ENCODE results near the gene LRIG3. TPM values are rescaled to one million over a fixed set of nuclear protein-coding genes. Genes with fewer than 3 reads are reported as not detected.

The LRIG3 gene
- polyA plus RNA-seq, 3 donors, result not detected

GRCh38 chr12:58887068-58887467 lies 33.2 kb downstream of the LRIG3 start:
- Histone ChIP-seq H3K4me2 (replicated peaks; ENCODE audit: extremely low read depth, low read length, poor library complexity, severe bottlenecking) (no peak overlapping the region), H3K79me2 (ENCODE audit: insufficient read depth, low read length) (no peaks in the 10 kb centered on the region), H2AFZ (ENCODE audit: insufficient read depth, low read depth, low read length, poor library complexity, severe bottlenecking) (no peak overlapping the region), H3K27ac (ENCODE audit: low read depth in 1 of 2, low read length in 2 of 2) (no peak overlapping the region), H4K20me1 (ENCODE audit: insufficient read depth, low read length) (no peaks in the 10 kb centered on the region), H3K9me3 (replicated peaks in 1 of 2; ENCODE audit: control insufficient read depth in 1 of 2, insufficient read depth in 1 of 2, low read length in 2 of 2) (no peaks in the 10 kb centered on the region), H3K4me1 (ENCODE audit: control insufficient read depth in 1 of 2, insufficient read depth in 2 of 2, low read length in 2 of 2) (no peaks in the 10 kb centered on the region), H3K9ac (ENCODE audit: insufficient read depth, low read length, poor library complexity, severe bottlenecking) (no peak overlapping the region), H3K36me3 (replicated peaks in 1 of 2; ENCODE audit: control insufficient read depth in 1 of 2, insufficient read depth in 2 of 2, low read length in 2 of 2) (no peaks in the 10 kb centered on the region), H3K27me3 (ENCODE audit: control insufficient read depth in 2 of 2, insufficient read depth in 2 of 2, low read length in 2 of 2) (no peaks in the 10 kb centered on the region), H3K4me3 (replicated peaks in 1 of 3; ENCODE audit: low read depth in 2 of 3, low read length in 3 of 3) (no peak overlapping the region)
- no peaks in the 10 kb centered on the region for H3K27me3 Mint-ChIP-seq (ENCODE audit: low read depth in 3 of 3)
- no peak for TF ChIP-seq CTCF (IDR thresholded peaks at IDR 0.05)
- peaks cover 0 to 2% (median 0%) of the 10 kb centered on the region in 7 donors for H3K9me3 Mint-ChIP-seq
- 77% methylated on average over 5 of the region's 6 CpGs for WGBS (ENCODE audit: insufficient coverage)
- H3K36me3 Mint-ChIP-seq, result no peaks in the 10 kb centered on the region
- no peak overlapping the region for H3K27ac Mint-ChIP-seq
- intact Hi-C loops (cut with micrococcal nuclease), result no loop called here
- no peak for DNase-seq
- no peak overlapping the region for H3K4me3 Mint-ChIP-seq
- no peaks in the 10 kb centered on the region for H3K4me1 Mint-ChIP-seq

- Histone ChIP-seq H3K27me3 (ENCODE audit: control insufficient read depth in 2 of 2, insufficient read depth in 2 of 2, low read length in 2 of 2) (no peaks in the 10 kb centered on the region), H2AFZ (ENCODE audit: insufficient read depth, low read depth, low read length, poor library complexity, severe bottlenecking) (no peak overlapping the region), H3K9me3 (replicated peaks in 1 of 2; ENCODE audit: control insufficient read depth in 1 of 2, insufficient read depth in 1 of 2, low read length in 2 of 2) (no peaks in the 10 kb centered on the region), H3K27ac (ENCODE audit: low read depth in 1 of 2, low read length in 2 of 2) (no peak overlapping the region), H3K4me2 (replicated peaks; ENCODE audit: extremely low read depth, low read length, poor library complexity, severe bottlenecking) (no peak overlapping the region), H3K9ac (ENCODE audit: insufficient read depth, low read length, poor library complexity, severe bottlenecking) (no peak overlapping the region), H3K79me2 (ENCODE audit: insufficient read depth, low read length) (no peaks in the 10 kb centered on the region), H3K4me3 (replicated peaks in 1 of 3; ENCODE audit: low read depth in 2 of 3, low read length in 3 of 3) (no peak overlapping the region), H3K36me3 (replicated peaks in 1 of 2; ENCODE audit: control insufficient read depth in 1 of 2, insufficient read depth in 2 of 2, low read length in 2 of 2) (no peaks in the 10 kb centered on the region), H4K20me1 (ENCODE audit: insufficient read depth, low read length) (no peaks in the 10 kb centered on the region), H3K4me1 (ENCODE audit: control insufficient read depth in 1 of 2, insufficient read depth in 2 of 2, low read length in 2 of 2) (no peaks in the 10 kb centered on the region)
- Mint-ChIP-seq H3K36me3 (no peaks in the 10 kb centered on the region), H3K4me3 (no peak overlapping the region), H3K9me3 (peaks cover 0 to 2% (median 0%) of the 10 kb centered on the region in 7 donors), H3K27ac (no peak overlapping the region), H3K27me3 (ENCODE audit: low read depth in 3 of 3) (no peaks in the 10 kb centered on the region), H3K4me1 (no peaks in the 10 kb centered on the region)
- DNase-seq, result no peak
- no peak for TF ChIP-seq CTCF (IDR thresholded peaks at IDR 0.05)
- intact Hi-C loops (cut with micrococcal nuclease), result no loop called here
- WGBS (ENCODE audit: insufficient coverage), result 60% methylated on average over 1 of the region's 3 CpGs
Observed at GRCh38 chr12:58886474-58886873, 33.8 kb downstream of the LRIG3 start.
